Fibroblast of skin of left biceps (primary cell): Measurements from ENCODE around the gene TACO1.

Experiments used
- DNase-seq, 2 experiments: peaks; one replicate each; pipeline ENCODE4 v3.0.0-alpha.2; 2013; ENCODE audit warnings: low read depth in 2 of 2

TACO1 gene

DNA sequence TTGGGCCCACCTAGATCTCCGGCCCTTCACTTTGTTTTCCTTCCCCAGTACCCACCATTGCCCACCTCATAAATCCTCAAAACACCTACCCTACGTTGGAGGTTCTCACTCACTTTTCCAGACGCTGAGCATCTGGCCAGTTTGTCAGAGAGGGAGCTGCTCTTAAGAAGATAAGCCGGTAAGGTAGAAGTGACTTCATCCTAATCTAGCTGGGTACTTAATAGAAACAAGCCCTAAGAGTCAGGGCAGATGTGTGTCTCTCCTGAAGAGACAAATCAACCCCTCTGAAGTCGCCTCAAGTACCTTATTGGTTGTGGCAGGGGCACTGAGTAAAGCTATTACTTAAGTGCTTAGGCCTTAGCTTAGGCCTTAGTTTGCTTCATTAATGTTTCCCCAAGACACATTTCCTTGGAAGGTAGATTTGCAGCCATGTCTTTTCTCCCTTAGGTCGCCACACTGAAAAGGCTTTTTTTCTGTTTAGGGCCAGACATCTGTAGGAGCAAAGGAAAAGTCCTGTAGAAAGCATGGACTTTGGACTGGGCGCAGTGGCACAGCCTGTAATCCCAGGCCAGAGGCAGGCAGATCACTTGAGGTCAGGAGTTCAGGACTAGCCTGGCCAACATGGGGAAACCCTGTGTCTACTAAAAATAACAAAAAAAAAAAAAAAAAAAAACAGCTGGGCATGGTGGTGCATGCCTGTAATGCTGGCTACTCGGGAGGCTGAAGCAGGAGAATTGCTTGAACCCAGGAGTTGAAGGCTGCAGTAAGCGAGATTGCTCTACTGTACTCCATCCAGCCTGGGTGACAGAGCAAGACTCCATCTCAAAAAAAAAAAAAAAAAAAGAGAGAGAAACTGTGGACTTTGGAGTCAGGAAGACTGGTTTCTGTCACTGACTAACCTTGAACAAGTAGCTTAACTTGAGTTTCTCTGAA lies 1.0 kb downstream of the TACO1 start:
- no peak for DNase-seq

DNA sequence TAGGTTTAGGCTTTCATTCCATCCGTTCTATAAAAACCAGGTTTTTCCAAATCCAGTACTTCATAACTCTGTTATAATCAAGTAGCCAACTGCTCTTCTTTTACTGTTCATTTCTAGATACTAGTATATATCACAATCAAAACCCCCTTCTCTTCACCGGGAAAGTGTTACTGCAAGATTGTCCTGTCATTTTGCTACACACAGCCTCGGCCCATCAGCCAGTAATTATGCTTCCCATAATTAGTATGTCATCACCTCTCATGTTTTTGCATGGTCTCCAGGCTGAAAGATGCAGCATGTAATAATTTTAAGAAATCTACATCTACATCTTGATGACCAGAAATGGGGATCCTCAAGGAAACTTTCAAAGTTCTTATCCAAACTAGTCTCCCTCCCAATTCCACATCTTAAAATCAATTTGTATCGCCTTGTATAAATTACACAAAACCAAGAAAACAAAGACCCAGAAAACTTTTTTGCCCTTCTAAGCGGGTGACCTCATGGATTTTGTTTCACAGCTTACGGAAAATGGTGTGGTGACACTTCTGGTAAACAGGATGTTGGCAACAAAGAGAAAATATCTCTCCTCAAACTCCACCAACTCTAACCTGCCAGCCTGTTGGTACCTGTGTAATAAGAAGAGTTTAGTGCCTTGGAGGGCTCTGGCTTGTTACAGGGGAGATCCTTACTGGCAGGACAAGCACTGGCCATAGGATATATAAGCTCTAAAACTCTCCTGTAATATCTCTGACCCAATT lies 9.3 kb downstream of the TACO1 start:
- no peak for DNase-seq

DNA sequence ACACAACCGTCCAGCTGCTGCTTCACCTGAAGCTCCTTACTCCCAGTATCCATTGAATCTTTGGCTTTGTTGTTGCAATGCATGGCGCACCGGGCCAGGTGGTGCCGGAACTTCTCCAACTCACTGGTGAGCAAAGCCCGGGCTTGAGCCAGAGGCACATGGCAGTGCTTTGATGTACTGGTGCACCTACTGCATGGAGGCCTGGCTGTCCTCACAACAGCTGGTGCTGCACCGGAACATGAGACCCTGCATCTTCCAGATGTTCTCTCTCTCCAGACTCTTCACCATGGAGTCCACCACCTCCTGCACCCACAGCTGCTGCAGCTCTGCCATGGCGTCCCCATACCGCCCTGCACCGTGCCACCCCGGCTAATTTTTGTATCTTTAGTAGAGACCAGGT lies 10.2 kb downstream of the TACO1 start:
- no peak for DNase-seq

DNA sequence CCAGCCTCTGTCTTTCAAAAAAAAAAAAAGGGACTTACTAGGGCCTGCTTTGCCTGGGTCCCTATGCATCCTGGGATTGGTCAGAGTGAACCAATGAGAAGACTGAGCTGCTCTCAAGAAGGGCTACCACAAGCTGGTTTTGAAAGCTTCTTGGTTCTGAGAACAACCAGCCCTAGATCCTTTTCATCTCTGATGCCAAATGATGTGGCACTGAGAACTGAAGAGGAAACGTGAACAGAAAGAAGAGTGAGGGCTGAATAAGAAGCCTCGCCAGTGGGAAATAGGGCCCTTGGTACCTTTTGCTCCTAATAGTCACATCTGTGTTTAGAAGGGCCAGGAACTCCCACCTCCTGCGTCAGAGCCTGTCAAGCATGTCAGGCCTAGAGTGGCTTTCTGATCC lies 10.7 kb downstream of the TACO1 start:
- DNase-seq = no peak

DNA sequence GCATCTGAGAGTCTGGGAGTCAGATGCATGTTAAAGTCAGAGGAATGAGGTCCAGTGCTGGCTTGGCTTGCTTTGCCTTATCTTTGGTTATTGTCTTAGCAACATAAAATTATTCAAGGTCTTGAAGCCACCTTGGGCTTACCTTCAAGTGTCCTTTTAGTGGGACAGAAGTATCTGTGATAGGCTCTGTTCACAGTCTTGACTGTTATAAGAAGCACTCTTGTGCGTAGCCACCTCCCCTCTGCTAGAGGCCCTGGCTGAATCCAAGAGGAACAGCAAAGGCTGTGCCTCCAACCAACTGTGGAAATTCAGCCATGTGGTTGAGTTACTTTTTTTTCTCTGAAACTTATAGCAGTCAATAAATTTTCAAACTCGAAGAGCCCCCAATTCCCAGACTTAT lies 13.0 kb downstream of the TACO1 start:
- no peak for DNase-seq

DNA sequence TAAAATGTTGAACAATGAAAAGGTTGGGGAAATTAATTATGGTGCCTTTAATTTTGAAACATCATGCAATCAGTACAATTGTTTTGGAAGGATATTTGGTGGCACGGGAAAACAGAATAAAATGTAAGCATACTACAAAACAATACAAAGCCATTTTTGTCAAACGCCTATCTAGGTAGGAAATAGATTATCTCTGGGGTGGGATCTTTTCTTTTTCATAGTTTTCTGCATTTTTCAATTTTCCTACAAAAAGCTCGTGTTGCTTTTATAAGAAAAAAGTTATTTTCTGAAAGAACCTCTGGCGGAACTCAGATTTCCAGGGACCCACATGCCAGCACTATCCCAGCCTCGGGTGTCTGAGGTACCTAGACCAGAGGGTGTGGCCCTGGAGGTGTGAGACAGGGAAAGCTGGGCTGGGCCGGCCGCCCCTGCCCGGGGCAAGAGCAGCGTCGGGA lies 20.6 kb downstream of the TACO1 start:
- DNase-seq = no peak

DNA sequence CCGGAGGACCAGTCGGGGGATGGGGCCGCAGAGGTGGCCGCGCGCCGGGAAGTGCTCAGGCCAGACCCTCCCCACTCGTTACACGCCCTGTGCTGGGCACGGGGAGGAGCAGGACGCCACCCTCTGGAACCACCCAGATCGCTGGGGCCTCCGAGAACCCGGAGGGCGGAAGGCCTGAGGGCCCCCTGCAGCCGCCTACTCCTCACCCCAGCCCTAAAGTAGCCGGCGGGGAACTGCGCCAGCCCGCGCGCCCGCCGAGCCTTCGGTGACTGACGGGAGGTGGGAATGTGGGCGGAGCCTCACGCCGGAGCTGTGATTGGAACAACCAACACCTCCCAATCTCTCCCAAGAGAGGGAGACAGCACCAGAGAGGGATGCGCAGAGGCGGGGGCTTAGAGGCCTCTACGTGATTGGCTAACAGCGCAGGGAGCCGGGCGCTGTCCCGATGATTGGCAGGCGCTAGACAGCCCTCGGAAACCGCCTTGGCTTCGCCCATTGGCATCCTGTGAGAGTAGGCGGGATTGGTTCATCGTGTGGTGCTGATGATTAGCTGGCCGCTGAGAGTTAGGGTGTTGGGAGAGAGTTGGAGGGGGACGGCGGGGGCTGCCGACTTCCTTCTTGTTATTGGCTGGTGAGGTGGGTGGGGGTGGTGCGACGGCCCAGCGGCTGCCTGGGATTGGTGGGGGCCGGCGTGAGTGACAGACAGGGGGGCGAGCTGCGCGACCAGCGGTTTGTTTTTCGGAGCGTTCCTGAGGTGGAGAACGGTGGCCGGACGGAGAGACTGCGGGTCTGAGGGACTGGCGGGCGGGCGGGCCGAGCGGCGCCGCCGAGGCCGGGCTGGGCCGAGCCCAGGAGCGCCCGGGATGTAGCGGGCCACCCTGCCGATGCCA lies 21.2 kb downstream of the TACO1 start, which contains the start of gene MAP3K3:
MAP3K3 (plus strand) TSS at position 734 of the 890 bp plus-strand sequence. CDS start 343 bp downstream, outside the sequence.
- peak; percentile 100 for DNase-seq

DNA sequence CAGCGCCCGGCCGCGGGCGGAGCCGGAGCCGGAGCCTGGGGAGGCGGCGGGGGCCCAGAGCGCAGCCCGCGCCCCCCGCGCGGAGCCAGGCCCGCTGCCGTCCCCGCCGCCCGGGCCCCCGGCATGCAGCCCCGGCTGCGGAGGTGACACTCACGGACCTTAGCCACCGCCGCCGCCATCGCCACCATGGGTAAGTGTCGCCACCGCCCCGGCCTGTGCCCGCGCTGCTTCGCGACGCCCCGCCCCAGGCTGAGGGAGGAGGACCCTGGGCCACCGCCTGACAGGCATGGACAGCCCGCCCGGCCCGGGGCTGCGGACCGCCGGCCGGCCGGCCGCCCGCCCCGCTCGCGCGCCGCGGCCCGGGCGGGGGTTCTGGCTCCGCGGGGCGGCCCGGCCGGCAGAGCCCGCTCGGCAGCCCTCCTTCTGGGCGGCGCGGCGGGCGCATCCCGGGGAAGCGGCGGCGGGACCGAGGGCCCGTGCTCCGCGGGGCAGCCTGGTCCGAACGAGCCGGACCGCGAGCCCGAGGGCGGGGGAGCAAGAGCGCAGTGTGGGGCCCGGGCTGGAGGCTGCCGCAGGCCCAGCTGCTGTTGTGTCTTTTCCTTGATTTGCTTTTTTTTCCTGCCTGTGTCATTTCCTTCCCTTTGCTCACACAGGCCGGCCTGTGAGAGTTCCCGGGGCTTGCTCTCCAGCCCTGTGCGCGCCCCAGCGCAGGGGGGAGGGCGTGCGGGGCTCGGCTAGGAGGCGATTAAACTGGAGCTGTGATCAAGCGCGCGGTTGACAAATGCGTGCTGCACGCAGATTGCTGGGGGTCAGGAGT lies 22.1 kb downstream of the TACO1 start:
- no peak for DNase-seq

DNA sequence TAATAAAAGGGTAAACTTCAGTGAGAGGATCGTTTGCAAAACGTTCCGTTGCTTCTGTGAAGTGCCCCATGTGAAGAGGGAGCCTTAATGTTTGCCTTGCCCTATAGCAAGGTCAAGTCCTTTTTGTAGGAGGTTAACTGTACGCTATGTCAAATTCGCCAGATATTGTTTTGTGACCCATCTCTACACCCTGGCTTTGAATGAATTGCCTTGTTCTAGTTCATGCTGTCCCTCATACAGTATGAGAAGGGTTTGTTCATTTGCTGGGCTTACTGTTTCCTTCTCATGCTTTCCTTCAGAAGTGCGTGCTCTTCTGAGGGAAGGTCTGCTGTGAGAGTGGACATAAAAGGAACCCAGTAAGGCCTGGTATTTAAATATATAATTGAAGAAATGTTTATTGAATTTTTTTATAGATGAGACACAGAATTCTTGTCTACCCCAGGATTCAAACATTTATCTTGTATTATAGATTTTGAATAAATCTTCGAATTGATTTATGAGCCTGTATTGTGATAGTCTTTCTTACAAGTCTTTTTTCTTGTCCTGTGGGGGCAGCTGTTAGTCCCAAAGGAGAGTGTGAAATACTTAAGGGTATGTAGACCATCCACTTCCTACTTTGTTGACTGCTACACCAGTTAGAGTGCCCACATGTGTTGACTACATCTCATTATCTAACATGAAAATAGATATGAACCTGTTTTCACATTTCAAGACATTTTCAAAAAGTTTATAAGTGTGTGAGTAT lies 23.3 kb downstream of the TACO1 start:
- no peak for DNase-seq

DNA sequence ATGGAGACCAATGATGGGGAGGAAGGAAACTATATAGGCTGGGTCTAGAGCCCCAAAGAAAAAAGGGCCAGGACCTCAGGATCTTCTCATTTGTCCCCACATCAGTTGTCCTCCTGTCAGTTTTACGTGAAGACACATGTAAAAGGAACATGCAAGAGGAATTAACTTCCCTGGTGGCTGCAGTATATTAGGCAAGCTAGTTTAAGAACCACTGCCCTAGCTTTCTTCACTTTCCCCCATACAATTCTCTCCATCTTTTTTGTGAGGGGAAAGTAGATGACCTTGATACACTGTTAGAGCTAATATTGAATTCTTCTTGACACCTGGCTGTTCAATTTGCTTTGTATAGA lies 23.8 kb downstream of the TACO1 start:
- DNase-seq = no peak

DNA sequence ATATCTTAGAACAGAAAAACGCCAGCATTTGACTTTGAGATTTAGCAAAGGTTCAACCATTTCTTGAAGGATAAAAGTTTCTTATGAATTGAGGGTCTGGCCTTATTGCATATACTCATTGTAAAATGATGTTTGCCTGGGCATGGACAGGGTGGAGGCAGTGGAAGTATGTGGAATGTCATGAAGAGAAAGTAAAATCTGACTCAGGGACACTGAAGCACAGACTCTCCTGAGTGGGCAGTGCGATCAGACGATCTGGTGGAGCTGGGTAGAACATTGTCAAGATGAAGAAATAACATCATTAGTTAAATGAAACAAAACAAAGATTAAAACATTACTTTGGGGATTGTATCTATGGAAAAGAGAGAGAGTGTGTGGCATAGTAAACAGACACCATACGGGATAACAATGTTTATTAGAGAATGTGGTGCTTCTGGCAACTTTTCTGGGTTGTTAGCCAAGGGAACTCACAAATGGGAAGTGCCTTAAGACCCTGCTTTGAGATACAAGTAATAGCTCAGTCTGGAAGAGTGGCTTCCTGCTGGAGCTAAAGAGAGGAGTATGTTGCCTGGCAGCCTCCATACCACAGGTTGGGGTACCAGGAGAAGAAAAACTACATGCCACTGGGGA lies 26.0 kb downstream of the TACO1 start:
- no peak for DNase-seq

DNA sequence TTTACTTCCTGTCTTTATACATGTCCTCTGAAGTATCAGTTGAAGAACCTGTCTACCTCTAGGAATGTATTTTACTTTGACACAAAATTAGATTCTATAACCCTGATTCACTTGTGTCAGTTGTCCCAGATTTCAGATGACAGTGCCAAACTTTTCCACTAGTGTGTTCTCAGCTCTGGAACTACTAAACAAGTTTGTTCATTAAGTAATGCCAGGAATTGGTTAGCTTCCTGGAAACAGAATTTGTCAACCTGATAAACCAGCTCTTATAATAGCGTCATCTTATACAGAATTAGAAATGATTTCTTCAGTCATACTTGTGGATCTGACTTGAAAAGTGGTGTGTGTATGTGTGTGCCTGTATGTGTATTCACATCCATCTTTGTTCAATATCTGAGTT lies 28.9 kb downstream of the TACO1 start:
- no peak for DNase-seq

DNA sequence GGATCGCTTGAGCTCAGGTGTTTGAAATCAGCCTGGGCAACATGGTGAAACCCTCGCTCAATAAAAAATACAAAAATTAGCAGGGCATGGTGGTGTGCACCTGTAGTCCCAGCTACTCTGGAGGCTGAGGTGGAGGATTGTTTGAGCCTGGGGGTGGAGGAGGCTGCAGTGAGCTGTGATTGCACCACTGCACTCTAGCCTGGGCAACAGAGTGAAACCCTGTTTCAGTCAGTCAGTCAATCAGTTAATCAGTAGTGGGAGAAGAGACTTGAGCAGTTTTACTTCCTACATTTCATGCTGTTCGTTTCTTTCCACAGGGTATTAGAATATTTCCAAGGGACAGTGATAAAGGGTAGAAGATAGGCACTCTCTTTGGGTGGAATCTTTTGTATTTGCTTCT lies 30.4 kb downstream of the TACO1 start:
- no peak for DNase-seq

DNA sequence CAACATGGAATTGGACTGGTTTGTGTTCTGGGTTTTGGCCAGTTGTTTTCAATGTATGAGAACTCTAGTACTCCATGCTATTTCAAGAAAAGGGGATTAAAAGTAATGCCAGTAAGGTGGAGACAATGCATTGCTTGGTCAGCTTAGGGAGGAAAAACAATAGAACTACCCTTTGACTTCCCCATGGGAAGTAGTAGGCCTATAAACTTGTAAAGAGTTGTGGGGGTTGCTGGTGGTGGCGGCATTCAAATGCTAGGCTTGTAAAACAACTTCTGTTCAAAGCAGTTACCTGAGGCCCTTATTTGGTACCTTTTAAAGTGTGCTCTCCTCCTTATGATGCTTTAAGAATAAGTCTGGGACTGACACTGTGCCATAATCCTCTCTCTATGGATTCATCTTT lies 30.9 kb downstream of the TACO1 start:
- no peak for DNase-seq

DNA sequence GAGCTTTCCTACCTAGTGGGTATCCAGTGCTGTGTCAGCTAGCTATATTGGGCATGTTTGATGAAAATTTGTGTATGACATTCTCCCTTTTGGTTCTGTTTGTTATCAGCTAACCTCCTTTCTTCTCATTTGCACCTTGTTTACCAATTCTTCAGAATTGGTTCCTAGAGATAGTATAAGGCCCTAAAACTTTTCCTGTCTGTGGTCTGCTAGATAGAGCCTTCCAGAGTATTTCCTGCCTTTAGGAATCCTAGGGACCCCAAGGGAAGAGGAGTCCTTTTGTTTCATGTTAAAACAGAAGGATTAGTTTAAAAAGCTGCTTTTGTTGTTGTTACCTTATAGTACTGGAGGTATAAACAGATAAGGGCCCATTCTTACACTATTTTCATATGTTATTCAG lies 33.0 kb downstream of the TACO1 start:
- no peak for DNase-seq

DNA sequence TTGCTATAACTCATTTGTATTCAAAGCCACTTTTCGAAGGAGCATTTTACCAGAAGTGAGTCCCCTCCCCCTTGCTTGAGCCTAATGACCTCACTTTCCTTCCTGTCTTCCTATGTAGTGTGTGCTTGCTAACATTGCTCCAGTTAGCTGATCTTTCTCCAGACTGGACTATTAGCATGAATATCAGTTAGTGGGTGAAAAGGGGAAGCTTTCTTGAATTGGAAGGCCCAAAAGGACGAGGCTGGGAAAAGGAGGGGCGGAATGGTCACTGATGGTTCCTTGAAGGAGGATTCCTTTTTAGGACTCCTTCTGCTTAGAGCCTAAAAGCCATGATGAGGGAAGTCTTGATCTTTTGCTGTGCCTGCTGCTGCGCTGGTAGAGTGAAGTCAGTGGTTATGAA lies 33.5 kb downstream of the TACO1 start:
- no peak for DNase-seq

DNA sequence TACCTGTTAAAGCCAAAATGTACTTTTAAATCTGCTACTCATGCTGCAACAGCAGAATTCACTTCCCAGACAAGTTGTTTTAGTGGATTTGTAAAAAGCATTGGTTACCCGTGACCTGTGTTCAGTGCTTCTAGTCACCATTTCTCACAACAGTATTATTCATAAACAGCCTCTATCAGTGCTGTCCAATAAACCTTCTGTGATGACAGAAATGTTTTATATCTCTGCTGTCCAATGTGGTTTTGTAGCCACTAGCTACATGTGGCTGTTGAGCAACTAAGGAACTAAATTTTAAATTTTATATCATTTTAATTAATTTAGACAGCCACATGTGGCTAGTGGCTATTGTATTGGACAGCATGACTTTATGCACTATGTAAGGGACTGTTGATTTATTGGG lies 34.1 kb downstream of the TACO1 start:
- no peak for DNase-seq

DNA sequence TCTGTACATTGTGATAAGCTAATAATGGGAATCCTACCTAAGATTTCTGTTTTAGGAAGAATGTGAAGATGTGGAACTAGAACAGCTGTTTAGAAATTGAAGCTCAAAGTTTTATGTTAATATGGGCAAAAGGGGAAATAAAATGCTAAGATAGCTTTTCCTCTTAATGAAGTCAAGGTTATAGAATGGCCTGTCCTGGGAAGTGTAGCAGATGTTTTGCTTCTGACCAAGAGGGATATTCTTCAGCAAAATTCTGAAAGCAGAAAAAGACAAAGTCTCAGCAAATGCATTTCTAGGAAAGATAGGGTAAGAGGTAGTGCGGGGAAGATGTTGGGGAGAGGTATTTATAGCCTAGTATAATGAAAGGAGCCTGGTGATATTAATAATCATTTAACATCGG lies 34.6 kb downstream of the TACO1 start:
- no peak for DNase-seq

DNA sequence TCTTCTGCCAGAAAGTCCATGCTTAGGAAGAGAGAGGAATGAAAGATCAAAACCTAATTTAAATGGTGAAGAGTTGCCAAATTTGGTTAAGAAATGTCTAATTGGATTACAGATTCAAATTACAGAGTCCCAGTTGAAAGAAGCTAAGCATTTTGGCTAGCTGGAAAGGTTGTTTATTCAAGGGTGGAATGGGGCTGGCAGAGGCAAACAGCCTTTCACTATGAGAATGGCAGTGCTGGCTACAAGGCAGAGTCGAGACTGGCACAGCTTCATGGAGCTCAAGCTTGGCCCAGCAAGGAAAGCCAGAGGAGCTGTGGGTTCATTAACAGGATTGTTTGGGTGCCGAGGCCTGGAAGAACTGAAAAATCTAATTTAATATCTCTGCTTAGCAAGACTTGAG lies 35.1 kb downstream of the TACO1 start:
- no peak for DNase-seq

DNA sequence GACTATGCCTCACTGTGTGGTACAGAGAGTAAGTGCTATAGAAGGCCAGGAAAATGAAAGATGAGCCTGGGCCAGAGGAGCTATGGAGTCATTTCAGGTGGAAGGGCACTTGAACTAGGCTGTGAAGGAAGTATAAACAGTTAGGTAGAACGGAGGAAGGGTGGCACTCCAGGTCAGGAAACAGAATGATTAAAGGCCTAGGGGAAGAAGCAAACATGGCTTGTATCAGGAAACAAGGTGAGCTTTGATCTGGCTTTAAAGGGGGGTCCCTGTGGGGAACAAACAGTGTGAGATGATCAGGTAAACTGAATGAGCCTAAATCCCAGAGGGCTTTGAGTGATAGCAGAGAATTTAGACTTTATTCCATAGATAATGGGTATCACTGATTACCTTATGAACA lies 38.4 kb downstream of the TACO1 start:
- no peak for DNase-seq
